Measurements from ENCODE around the gene NAXD.
"Not testable (repeated sequence)": the region's sequence is repeated elsewhere in the genome, so short reads cannot be mapped to it uniquely, and the experiment has no call there.

The NAXD gene

GRCh38 chr13:110662777-110663443 is 47.6 kb downstream of the NAXD start:
- Histone ChIP-seq H3K4me2 (ENCODE audit: low read length) (no peak overlapping the region), H3K36me3 (ENCODE audit: insufficient read depth, low read length) (peaks cover 83% of the 10 kb centered on the region), H3K4me3 (ENCODE audit: low read length) (no peak overlapping the region), H3K9ac (ENCODE audit: low read depth, low read length) (no peak overlapping the region), H3K4me1 (ENCODE audit: control insufficient read depth, insufficient read depth, low read length) (no peaks in the 10 kb centered on the region), H3K27me3 (ENCODE audit: control insufficient read depth, insufficient read depth, low read length) (no peaks in the 10 kb centered on the region), H3K9me3 (replicated peaks; ENCODE audit: low read length) (no peaks in the 10 kb centered on the region)

GRCh38 chr13:110663491-110663890 is 48.1 kb downstream of the NAXD start:
- Histone ChIP-seq H3K4me1 (ENCODE audit: control insufficient read depth, insufficient read depth, low read length) (no peaks in the 10 kb centered on the region), H3K9me3 (replicated peaks; ENCODE audit: low read length) (no peaks in the 10 kb centered on the region), H3K36me3 (ENCODE audit: insufficient read depth, low read length) (peaks cover 82% of the 10 kb centered on the region), H3K4me2 (ENCODE audit: low read length) (no peak overlapping the region), H3K27me3 (ENCODE audit: control insufficient read depth, insufficient read depth, low read length) (no peaks in the 10 kb centered on the region), H3K9ac (ENCODE audit: low read depth, low read length) (no peak overlapping the region), H3K4me3 (ENCODE audit: low read length) (no peak overlapping the region)

DNA sequence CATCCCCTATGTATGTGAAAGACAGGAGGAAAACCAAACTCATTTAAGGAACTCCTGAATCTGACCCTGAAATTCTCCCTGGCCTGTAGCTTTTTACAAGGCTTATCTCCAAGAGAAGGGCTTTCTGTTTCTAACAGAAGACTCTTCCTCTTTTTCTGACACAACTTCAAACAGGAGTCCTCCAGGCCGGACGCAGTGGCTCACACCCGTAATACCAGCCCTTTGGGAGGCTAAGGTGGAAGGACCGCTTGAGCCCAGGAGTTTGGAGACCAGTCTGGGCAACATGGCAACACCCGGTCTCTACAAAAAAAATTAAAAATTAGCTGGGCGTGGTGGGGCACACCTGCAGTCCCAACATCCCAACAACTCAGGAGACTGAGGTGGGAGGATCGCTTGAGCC is 48.7 kb downstream of the NAXD start:
- H3K36me3 ChIP-seq (ENCODE audit: insufficient read depth, low read length), result peaks cover 81% of the 10 kb centered on the region
- no peak overlapping the region for H3K4me3 ChIP-seq (ENCODE audit: low read length)
- no peak overlapping the region for H3K4me2 ChIP-seq (ENCODE audit: low read length)
- no peaks in the 10 kb centered on the region for H3K9me3 ChIP-seq (replicated peaks; ENCODE audit: low read length)
- no peaks in the 10 kb centered on the region for H3K27me3 ChIP-seq (ENCODE audit: control insufficient read depth, insufficient read depth, low read length)
- no peaks in the 10 kb centered on the region for H3K4me1 ChIP-seq (ENCODE audit: control insufficient read depth, insufficient read depth, low read length)
- H3K9ac ChIP-seq (ENCODE audit: low read depth, low read length), result no peak overlapping the region

- H3K4me1 ChIP-seq (ENCODE audit: control insufficient read depth, insufficient read depth, low read length), result no peaks in the 10 kb centered on the region
- H3K9ac ChIP-seq (ENCODE audit: low read depth, low read length), result no peak overlapping the region
- H3K4me2 ChIP-seq (ENCODE audit: low read length), result no peak overlapping the region
- no peak overlapping the region for H3K4me3 ChIP-seq (ENCODE audit: low read length)
- H3K27me3 ChIP-seq (ENCODE audit: control insufficient read depth, insufficient read depth, low read length), result no peaks in the 10 kb centered on the region
- no peaks in the 10 kb centered on the region for H3K9me3 ChIP-seq (replicated peaks; ENCODE audit: low read length)
- H3K36me3 ChIP-seq (ENCODE audit: insufficient read depth, low read length), result peaks cover 77% of the 10 kb centered on the region
These were observed 49.3 kb downstream of the NAXD start for GRCh38 chr13:110664673-110665072.

DNA sequence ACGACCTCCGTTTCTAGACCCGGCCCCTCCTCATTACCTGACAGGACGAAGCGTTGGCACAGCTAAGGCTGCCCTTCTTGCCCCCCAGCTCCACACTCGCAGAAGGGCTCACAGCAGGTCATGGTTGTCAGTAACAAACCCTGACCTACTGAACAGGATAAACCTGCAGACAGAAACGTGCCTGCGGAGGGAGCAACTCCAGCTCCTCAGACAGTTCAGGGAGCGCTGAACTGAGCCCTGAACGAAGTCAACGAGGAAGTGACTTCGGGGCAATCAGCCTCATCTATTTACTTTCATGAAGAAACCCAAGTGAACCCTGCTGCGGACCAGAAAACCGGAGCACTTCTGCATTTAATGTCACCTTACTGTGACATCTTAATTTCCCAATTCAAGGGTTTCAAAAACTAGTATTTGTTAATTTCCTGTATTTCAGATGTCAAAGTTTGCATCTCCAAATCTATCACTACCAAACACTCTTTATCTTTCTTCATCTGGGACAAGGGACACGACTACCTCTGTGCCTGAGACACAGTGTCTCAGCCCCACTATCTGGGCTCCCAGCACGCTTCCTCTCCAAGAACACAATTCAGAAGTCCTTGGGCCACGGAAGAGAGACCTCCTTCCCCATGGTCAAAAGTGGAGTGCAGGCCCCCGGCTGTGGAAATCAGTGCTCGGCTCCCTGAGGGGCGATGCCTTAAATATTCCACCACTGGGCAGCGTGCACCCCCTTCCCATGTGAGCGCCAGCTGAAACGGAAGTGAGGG is 50.3 kb downstream of the NAXD start:
- Histone ChIP-seq H3K9me3 (replicated peaks; ENCODE audit: low read length) (no peaks in the 10 kb centered on the region), H3K9ac (ENCODE audit: low read depth, low read length) (no peak overlapping the region), H3K4me2 (ENCODE audit: low read length) (no peak overlapping the region), H3K4me1 (ENCODE audit: control insufficient read depth, insufficient read depth, low read length) (no peaks in the 10 kb centered on the region), H3K27me3 (ENCODE audit: control insufficient read depth, insufficient read depth, low read length) (no peaks in the 10 kb centered on the region), H3K4me3 (ENCODE audit: low read length) (no peak overlapping the region), H3K36me3 (ENCODE audit: insufficient read depth, low read length) (peaks cover 76% of the 10 kb centered on the region)

DNA sequence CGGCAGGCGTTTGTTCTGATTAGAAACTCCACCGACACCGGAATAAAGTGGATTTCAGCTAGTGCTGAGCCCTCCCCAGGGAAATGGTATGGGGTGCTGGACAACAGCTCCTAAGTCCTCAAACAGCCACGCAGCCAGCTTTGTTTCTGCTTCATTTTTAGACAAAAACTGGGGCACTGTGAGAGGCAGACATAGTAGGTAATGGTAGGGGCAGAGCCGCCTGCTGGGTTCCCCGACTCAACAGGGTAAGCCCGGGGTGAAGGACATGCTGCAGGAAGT is 50.8 kb downstream of the NAXD start:
- H3K9me3 ChIP-seq (replicated peaks; ENCODE audit: low read length), result no peaks in the 10 kb centered on the region
- H3K4me1 ChIP-seq (ENCODE audit: control insufficient read depth, insufficient read depth, low read length), result no peaks in the 10 kb centered on the region
- H3K36me3 ChIP-seq (ENCODE audit: insufficient read depth, low read length), result peaks cover 72% of the 10 kb centered on the region
- H3K4me3 ChIP-seq (ENCODE audit: low read length), result no peak overlapping the region
- no peak overlapping the region for H3K4me2 ChIP-seq (ENCODE audit: low read length)
- H3K9ac ChIP-seq (ENCODE audit: low read depth, low read length), result no peak overlapping the region
- H3K27me3 ChIP-seq (ENCODE audit: control insufficient read depth, insufficient read depth, low read length), result no peaks in the 10 kb centered on the region

GRCh38 chr13:110669036-110669435 is 53.7 kb downstream of the NAXD start:
- Histone ChIP-seq H3K9ac (ENCODE audit: low read depth, low read length) (no peak overlapping the region), H3K27me3 (ENCODE audit: control insufficient read depth, insufficient read depth, low read length) (no peaks in the 10 kb centered on the region), H3K4me2 (ENCODE audit: low read length) (no peak overlapping the region), H3K9me3 (replicated peaks; ENCODE audit: low read length) (no peaks in the 10 kb centered on the region), H3K4me1 (ENCODE audit: control insufficient read depth, insufficient read depth, low read length) (no peaks in the 10 kb centered on the region), H3K4me3 (ENCODE audit: low read length) (no peak overlapping the region), H3K36me3 (ENCODE audit: insufficient read depth, low read length) (peaks cover 44% of the 10 kb centered on the region)

- peaks cover 37% of the 10 kb centered on the region for H3K36me3 ChIP-seq (ENCODE audit: insufficient read depth, low read length)
These were observed 54.5 kb downstream of the NAXD start for GRCh38 chr13:110669814-110670213.

GRCh38 chr13:110676595-110677587 is 61.5 kb downstream of the NAXD start:
- Histone ChIP-seq H3K36me3 (ENCODE audit: insufficient read depth, low read length) (peaks cover 41% of the 10 kb centered on the region), H3K9ac (ENCODE audit: low read depth, low read length) (no peak overlapping the region), H3K4me2 (ENCODE audit: low read length) (no peak overlapping the region), H3K4me3 (ENCODE audit: low read length) (no peak overlapping the region), H3K27me3 (ENCODE audit: control insufficient read depth, insufficient read depth, low read length) (no peaks in the 10 kb centered on the region), H3K4me1 (ENCODE audit: control insufficient read depth, insufficient read depth, low read length) (no peaks in the 10 kb centered on the region), H3K9me3 (replicated peaks; ENCODE audit: low read length) (no peaks in the 10 kb centered on the region)

More at GRCh38 chr13:110669814-110670213, 54.5 kb downstream of the NAXD start:
- H3K27me3 ChIP-seq (ENCODE audit: control insufficient read depth, insufficient read depth, low read length); H3K4me1 ChIP-seq (ENCODE audit: control insufficient read depth, insufficient read depth, low read length); H3K9ac ChIP-seq (ENCODE audit: low read depth, low read length); H3K9me3 ChIP-seq (replicated peaks; ENCODE audit: low read length); H3K4me3 ChIP-seq (ENCODE audit: low read length); H3K4me2 ChIP-seq (ENCODE audit: low read length): not testable (repeated sequence)

DNA sequence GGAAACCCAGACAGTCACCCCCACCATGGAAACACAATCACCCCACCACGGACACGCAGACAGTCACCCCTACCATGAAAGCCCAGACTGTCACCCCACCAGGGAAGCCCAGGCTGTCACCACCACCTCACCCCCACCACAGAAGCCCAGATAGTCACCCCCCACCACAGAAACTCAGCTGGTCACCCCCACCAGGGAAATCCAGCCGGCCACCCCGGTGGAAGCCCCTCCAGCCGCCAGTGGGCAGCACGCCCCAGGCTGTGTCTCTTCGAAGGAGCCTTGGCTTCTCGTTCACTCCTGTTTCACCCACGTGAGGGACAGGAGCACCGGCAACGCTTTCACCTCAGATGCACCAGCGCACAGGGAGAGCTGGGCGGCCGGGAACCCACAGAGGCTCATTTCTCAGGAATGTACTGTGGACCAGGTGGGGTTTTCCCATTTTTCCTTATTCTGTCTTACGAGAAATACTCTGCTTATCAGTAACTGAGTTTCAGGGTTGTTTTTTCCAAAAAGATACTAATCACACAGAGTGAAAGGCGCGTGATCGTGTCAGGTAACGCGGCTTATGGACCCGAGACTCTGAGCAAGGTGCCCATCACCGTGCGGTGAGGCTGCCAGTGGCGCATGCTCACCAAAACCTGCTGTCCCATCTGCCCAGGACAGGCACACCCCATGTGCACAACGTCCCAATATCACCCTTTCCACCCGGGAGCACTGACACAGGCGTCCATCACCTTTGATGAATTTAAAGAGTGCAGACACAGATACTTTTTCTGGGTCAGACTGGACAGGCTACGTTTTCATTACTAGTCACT is 62.6 kb downstream of the NAXD start:
- H3K9ac ChIP-seq (ENCODE audit: low read depth, low read length), result no peak overlapping the region
- peaks cover 51% of the 10 kb centered on the region for H3K36me3 ChIP-seq (ENCODE audit: insufficient read depth, low read length)
- no peaks in the 10 kb centered on the region for H3K9me3 ChIP-seq (replicated peaks; ENCODE audit: low read length)
- H3K4me2 ChIP-seq (ENCODE audit: low read length), result no peak overlapping the region
- no peak overlapping the region for H3K4me3 ChIP-seq (ENCODE audit: low read length)
- no peaks in the 10 kb centered on the region for H3K4me1 ChIP-seq (ENCODE audit: control insufficient read depth, insufficient read depth, low read length)
- H3K27me3 ChIP-seq (ENCODE audit: control insufficient read depth, insufficient read depth, low read length), result no peaks in the 10 kb centered on the region

DNA sequence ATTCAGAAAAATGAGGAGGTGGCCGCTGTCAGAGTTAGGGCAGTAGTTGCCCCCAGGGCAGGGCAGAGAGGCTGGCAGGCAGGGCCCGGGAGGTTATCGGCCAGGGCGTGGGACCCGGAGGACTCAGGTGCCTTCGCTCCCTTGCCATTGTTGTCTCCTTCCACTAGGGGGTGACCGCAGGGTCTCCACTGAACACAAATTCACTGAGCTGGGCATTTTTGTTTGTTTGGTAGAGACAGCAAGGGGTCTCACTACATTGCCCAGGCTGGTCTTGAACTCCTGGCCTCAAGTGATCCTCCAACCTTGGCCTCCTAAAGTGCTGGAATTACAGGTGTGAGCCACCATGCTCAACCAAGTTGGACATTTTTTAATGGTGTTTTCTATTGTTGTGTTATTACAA is 65.5 kb downstream of the NAXD start:
- Histone ChIP-seq H3K4me3 (ENCODE audit: low read length) (no peak overlapping the region), H3K4me2 (ENCODE audit: low read length) (no peak overlapping the region), H3K36me3 (ENCODE audit: insufficient read depth, low read length) (peaks cover 73% of the 10 kb centered on the region), H3K9ac (ENCODE audit: low read depth, low read length) (no peak overlapping the region), H3K4me1 (ENCODE audit: control insufficient read depth, insufficient read depth, low read length) (no peaks in the 10 kb centered on the region), H3K27me3 (ENCODE audit: control insufficient read depth, insufficient read depth, low read length) (no peaks in the 10 kb centered on the region), H3K9me3 (replicated peaks; ENCODE audit: low read length) (no peaks in the 10 kb centered on the region)
